Upper lobe of left lung (tissue), 4 donors: ENCODE results near the gene CPNE8.

Experiments used
- CTCF ChIP-seq, 6 experiments: fragments of 450-650 bp in 4 of 6; fragments of 200-600 bp in 2 of 6; sonication (generic) in 2 of 6; IDR thresholded peaks; one replicate each; pipeline ENCODE4 v1.5.1; 2016 to 2019; ENCODE audit warnings: antibody characterized with exemption in 6 of 6
- EP300 ChIP-seq, 4 donors: sonication (generic); formaldehyde crosslinking; IDR thresholded peaks; one replicate each; pipeline ENCODE4 v1.5.1; 2017; ENCODE audit warnings: antibody characterized with exemption in 4 of 4, control low read depth in 2 of 4
- POLR2A ChIP-seq, 4 donors: fragments of 450-650 bp; IDR thresholded peaks; one replicate each; pipeline ENCODE4 v1.5.1; 2016 to 2017; ENCODE audit warnings: antibody characterized with exemption in 4 of 4, mild to moderate bottlenecking in 2 of 4
- POLR2AphosphoS5 ChIP-seq, 2 donors: sonication (generic); formaldehyde crosslinking; IDR thresholded peaks; one replicate each; pipeline ENCODE4 v1.5.1; 2017; ENCODE audit warnings: antibody characterized with exemption in 2 of 2

- TF ChIP-seq EP300 (IDR thresholded peaks at IDR 0.05) (no peak), CTCF (IDR thresholded peaks at IDR 0.05) (no peak), POLR2A (IDR thresholded peaks at IDR 0.05) (no peak), POLR2AphosphoS5 (IDR thresholded peaks at IDR 0.05) (no peak)
These were observed 265.8 kb downstream of the CPNE8 start for GRCh38 chr12:38639625-38640024.
